ENCODE results near the gene RALGAPB.

GRCh38 chr20:38583306-38583705 is 110.7 kb downstream of the RALGAPB start:
- no peak for TF ChIP-seq CTCF (tag by site-specific recombination; IDR thresholded peaks at IDR 0.05)
- TF ChIP-seq ZNF501 (tag by site-specific recombination; IDR thresholded peaks at IDR 0.05) = no peak
- no peak for TF ChIP-seq ZNF2 (tag by site-specific recombination; IDR thresholded peaks at IDR 0.05)
- TF ChIP-seq ZNF214 (tag by site-specific recombination; IDR thresholded peaks at IDR 0.05; ENCODE audit: borderline replicate concordance) = no peak
- TF ChIP-seq ZNF169 (tag by site-specific recombination; IDR thresholded peaks at IDR 0.05) = no peak
- TF ChIP-seq ZNF629 (tag by site-specific recombination; IDR thresholded peaks at IDR 0.05) = no peak

Data from HEK293 (cell line).